ENCODE results near the gene TAPT1. TPM values are rescaled to one million over a fixed set of nuclear protein-coding genes. Genes with fewer than 3 reads are reported as not detected.
"Not testable (repeated sequence)": the region's sequence is repeated elsewhere in the genome, so short reads cannot be mapped to it uniquely, and the experiment has no call there.

The TAPT1 gene
- total and polyA plus RNA-seq, 9 of the 15 experiments (the other 6 are each of a cell fraction or from before 2014, with no cell fraction given): 1.6 to 36.7 (median 20.7) TPM

- H4K20me1 ChIP-seq (replicated peaks; ENCODE audit: control insufficient read depth, insufficient read depth, low read length); ATAC-seq; POLR2A ChIA-PET: not testable (repeated sequence)
These were observed 43.6 kb upstream of the TAPT1 start for GRCh38 chr4:16269742-16270453.

DNA sequence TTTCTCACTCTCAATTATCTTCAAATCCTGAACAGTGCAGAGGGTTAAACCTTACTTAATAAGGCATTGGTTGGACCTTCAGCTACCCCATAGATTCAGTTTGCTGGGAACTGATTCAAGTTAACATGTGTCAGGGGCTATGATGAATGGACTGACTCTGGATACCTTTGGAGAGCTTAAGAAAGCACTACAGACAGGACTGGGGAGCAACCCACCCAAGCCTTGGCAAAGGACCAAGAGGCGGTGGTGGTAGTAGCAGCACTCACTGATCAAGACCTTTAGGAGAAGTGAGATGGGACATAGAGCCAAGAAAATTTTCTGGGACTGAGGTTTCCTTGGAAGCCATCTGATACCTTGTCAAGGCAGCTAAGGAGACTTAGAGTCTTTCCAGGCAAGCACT is 43.0 kb upstream of the TAPT1 start:
- H4K20me1 ChIP-seq (replicated peaks; ENCODE audit: control insufficient read depth, insufficient read depth, low read length): no peaks in the 10 kb centered on the region
- ATAC-seq (no peak), FAIRE-seq (no peak), DNase-seq (ENCODE audit: extremely low read depth in 1 of 4, low spot score in 3 of 4) (no peak)
- in situ Hi-C loops (cut with MboI) (loop anchor here (5.0 to 25.0 kb wide), 2 partner anchors 237 to 457 kb away; no protein-coding TSS in a partner anchor), intact Hi-C loops (cut with micrococcal nuclease) (loop anchor here (10.0 kb wide), 1 partner anchor 384 kb away; no protein-coding TSS in a partner anchor)
- H3K27ac ChIP-seq (ENCODE audit: extremely low read depth, low read depth, low read length): no peak overlapping the region
- H3K27me3 ChIP-seq (ENCODE audit: control insufficient read depth in 2 of 2, insufficient read depth in 2 of 2, low read length in 2 of 2): no peaks in the 10 kb centered on the region; a peak in 1 of 5 replicates
- H2AFZ ChIP-seq (ENCODE audit: low read depth, low read length): no peak overlapping the region
- no peaks in the 10 kb centered on the region for H3K9me1 ChIP-seq (ENCODE audit: control insufficient read depth, insufficient read depth, low read length)
- CTCF ChIA-PET (ENCODE audit: low intra/inter-chr PET ratio): no interaction called here
- no peaks in the 10 kb centered on the region for H3K9me3 ChIP-seq (replicated peaks; ENCODE audit: control insufficient read depth, insufficient read depth, low read depth, low read length)
- no peaks in the 10 kb centered on the region for H3K79me2 ChIP-seq (ENCODE audit: control insufficient read depth, insufficient read depth, low read length)
- no peak overlapping the region for H3K9ac ChIP-seq (ENCODE audit: insufficient read depth in 1 of 2, low read depth in 2 of 2, low read length in 2 of 2)
- POLR2A ChIA-PET: no interaction called here
- no peaks in the 10 kb centered on the region for H3K4me1 ChIP-seq (replicated peaks in 1 of 2; ENCODE audit: control insufficient read depth in 2 of 2, insufficient read depth in 2 of 2, low read length in 2 of 2)
- 0% methylated on average over 1 of the region's 1 CpG for WGBS (ENCODE audit: insufficient coverage, low coverage, missing lambda C conversion rate)
- no peaks in the 10 kb centered on the region for H3K36me3 ChIP-seq (ENCODE audit: control insufficient read depth, insufficient read depth, low read length)
- no TSS peak for BruUV-seq (replicated peaks)
- H3K4me2 ChIP-seq (ENCODE audit: insufficient read depth, low read length): no peak overlapping the region
- H3K4me3 ChIP-seq: no peak overlapping the region
- TF ChIP-seq PHF20 (IDR thresholded peaks at IDR 0.05; ENCODE audit: partially characterized antibody) (no peak), HMG20A (CRISPR knock-in tag; conservative IDR thresholded peaks at IDR 0.05) (no peak), ZNF551 (CRISPR knock-in tag; IDR thresholded peaks at IDR 0.05) (no peak), NR3C1 (CRISPR knock-in tag; IDR thresholded peaks at IDR 0.05) (no peak), ESRRB (CRISPR knock-in tag; IDR thresholded peaks at IDR 0.05; ENCODE audit: borderline replicate concordance) (no peak)
- TF ChIP-seq, protein P1, sequence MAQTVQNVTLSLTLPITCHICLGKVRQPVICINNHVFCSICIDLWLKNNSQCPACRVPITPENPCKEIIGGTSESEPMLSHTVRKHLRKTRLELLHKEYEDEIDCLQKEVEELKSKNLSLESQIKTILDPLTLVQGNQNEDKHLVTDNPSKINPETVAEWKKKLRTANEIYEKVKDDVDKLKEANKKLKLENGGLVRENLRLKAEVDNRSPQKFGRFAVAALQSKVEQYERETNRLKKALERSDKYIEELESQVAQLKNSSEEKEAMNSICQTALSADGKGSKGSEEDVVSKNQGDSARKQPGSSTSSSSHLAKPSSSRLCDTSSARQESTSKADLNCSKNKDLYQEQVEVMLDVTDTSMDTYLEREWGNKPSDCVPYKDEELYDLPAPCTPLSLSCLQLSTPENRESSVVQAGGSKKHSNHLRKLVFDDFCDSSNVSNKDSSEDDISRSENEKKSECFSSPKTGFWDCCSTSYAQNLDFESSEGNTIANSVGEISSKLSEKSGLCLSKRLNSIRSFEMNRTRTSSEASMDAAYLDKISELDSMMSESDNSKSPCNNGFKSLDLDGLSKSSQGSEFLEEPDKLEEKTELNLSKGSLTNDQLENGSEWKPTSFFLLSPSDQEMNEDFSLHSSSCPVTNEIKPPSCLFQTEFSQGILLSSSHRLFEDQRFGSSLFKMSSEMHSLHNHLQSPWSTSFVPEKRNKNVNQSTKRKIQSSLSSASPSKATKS (CRISPR knock-in tag; IDR thresholded peaks at IDR 0.05): no peak
- TF ChIP-seq, protein P2, sequence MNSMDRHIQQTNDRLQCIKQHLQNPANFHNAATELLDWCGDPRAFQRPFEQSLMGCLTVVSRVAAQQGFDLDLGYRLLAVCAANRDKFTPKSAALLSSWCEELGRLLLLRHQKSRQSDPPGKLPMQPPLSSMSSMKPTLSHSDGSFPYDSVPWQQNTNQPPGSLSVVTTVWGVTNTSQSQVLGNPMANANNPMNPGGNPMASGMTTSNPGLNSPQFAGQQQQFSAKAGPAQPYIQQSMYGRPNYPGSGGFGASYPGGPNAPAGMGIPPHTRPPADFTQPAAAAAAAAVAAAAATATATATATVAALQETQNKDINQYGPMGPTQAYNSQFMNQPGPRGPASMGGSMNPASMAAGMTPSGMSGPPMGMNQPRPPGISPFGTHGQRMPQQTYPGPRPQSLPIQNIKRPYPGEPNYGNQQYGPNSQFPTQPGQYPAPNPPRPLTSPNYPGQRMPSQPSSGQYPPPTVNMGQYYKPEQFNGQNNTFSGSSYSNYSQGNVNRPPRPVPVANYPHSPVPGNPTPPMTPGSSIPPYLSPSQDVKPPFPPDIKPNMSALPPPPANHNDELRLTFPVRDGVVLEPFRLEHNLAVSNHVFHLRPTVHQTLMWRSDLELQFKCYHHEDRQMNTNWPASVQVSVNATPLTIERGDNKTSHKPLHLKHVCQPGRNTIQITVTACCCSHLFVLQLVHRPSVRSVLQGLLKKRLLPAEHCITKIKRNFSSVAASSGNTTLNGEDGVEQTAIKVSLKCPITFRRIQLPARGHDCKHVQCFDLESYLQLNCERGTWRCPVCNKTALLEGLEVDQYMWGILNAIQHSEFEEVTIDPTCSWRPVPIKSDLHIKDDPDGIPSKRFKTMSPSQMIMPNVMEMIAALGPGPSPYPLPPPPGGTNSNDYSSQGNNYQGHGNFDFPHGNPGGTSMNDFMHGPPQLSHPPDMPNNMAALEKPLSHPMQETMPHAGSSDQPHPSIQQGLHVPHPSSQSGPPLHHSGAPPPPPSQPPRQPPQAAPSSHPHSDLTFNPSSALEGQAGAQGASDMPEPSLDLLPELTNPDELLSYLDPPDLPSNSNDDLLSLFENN (IDR thresholded peaks at IDR 0.05; ENCODE audit: low read depth in 2 of 2, low read length in 2 of 2): no peak

More at GRCh38 chr4:16269742-16270453, 43.6 kb upstream of the TAPT1 start:
- WGBS (ENCODE audit: insufficient coverage, low coverage, missing lambda C conversion rate): 1% methylated on average over 4 of the region's 4 CpGs
- H3K9me3 ChIP-seq (replicated peaks; ENCODE audit: control insufficient read depth, insufficient read depth, low read depth, low read length); H3K4me2 ChIP-seq (ENCODE audit: insufficient read depth, low read length); FAIRE-seq; H3K27ac ChIP-seq (ENCODE audit: extremely low read depth, low read depth, low read length); BruUV-seq (replicated peaks); H3K4me1 ChIP-seq (replicated peaks in 1 of 2; ENCODE audit: control insufficient read depth in 2 of 2, insufficient read depth in 2 of 2, low read length in 2 of 2); DNase-seq (ENCODE audit: extremely low read depth in 1 of 4, low spot score in 3 of 4); H3K9me1 ChIP-seq (ENCODE audit: control insufficient read depth, insufficient read depth, low read length); CTCF ChIA-PET (ENCODE audit: low intra/inter-chr PET ratio); H3K27me3 ChIP-seq (ENCODE audit: control insufficient read depth in 2 of 2, insufficient read depth in 2 of 2, low read length in 2 of 2); H3K4me3 ChIP-seq; H2AFZ ChIP-seq (ENCODE audit: low read depth, low read length); H3K79me2 ChIP-seq (ENCODE audit: control insufficient read depth, insufficient read depth, low read length); H3K36me3 ChIP-seq (ENCODE audit: control insufficient read depth, insufficient read depth, low read length); H3K9ac ChIP-seq (ENCODE audit: insufficient read depth in 1 of 2, low read depth in 2 of 2, low read length in 2 of 2): not testable (repeated sequence)
- TF ChIP-seq GABPA (tag; conservative IDR thresholded peaks at IDR 0.05; ENCODE audit: low read depth): peak; percentile 40; the same call in 1 of the 2 replicates
- in situ Hi-C loops (cut with MboI) (loop anchor here (5.0 to 25.0 kb wide), 2 partner anchors 238 to 458 kb away; no protein-coding TSS in a partner anchor), intact Hi-C loops (cut with micrococcal nuclease) (loop anchor here (10.0 kb wide), 1 partner anchor 385 kb away; no protein-coding TSS in a partner anchor)

Data from K562 (cell line).